Trophoblast cell (in vitro differentiated cells and primary cell): ENCODE results near the gene RHOJ.
"Not testable (repeated sequence)": the region's sequence is repeated elsewhere in the genome, so short reads cannot be mapped to it uniquely, and the experiment has no call there.

Source experiments
- DNase-seq, 2 donors: peaks; one replicate each; pipeline ENCODE4 v3.0.0-alpha.2; 2016
- H2AFZ ChIP-seq: 2 replicates; pipeline ENCODE4 v1.6.1; 2013; ENCODE audit warnings: low read length, moderate library complexity, mild to moderate bottlenecking; ENCODE audit not compliant: insufficient read depth, poor library complexity
- H2AK5ac ChIP-seq: 2 replicates; pipeline ENCODE4 v1.6.1; 2013; ENCODE audit warnings: mild to moderate bottlenecking, low read length
- H2BK120ac ChIP-seq: 2 replicates; pipeline ENCODE4 v1.6.1; 2013; ENCODE audit warnings: low read length, mild to moderate bottlenecking, moderate library complexity; ENCODE audit not compliant: insufficient read depth, poor library complexity
- H2BK12ac ChIP-seq: 2 replicates; pipeline ENCODE4 v1.6.1; 2013; ENCODE audit warnings: mild to moderate bottlenecking, low read length, moderate library complexity
- H2BK5ac ChIP-seq: 2 replicates; pipeline ENCODE4 v1.6.1; 2013; ENCODE audit warnings: low read length, low read depth, moderate library complexity, mild to moderate bottlenecking; ENCODE audit not compliant: poor library complexity
- H3K14ac ChIP-seq: 2 replicates; pipeline ENCODE4 v1.6.1; 2013; ENCODE audit warnings: mild to moderate bottlenecking, low read length
- H3K18ac ChIP-seq: 2 replicates; pipeline ENCODE4 v1.6.1; 2013; ENCODE audit warnings: mild to moderate bottlenecking, low read length
- H3K23ac ChIP-seq: 2 replicates; pipeline ENCODE4 v1.6.1; 2013; ENCODE audit warnings: low read length
- H3K27ac ChIP-seq: 2 replicates; pipeline ENCODE4 v1.5.1; 2013; ENCODE audit warnings: low read depth, mild to moderate bottlenecking, inconsistent platforms, low read length, moderate library complexity
- H3K27me3 ChIP-seq: 2 replicates; pipeline ENCODE4 v1.6.1; 2013; ENCODE audit warnings: inconsistent platforms, mild to moderate bottlenecking, low read length, moderate library complexity; ENCODE audit not compliant: insufficient read depth
- H3K36me3 ChIP-seq, 2 experiments: 1 replicate in 1 of 2; 2 replicates in 1 of 2; pipeline ENCODE4 v1.6.1; 2013; ENCODE audit warnings: low read length in 2 of 2, mild to moderate bottlenecking in 2 of 2, moderate library complexity in 1 of 2; ENCODE audit not compliant: insufficient read depth in 2 of 2, control insufficient read depth in 1 of 2
- H3K4ac ChIP-seq: 2 replicates; pipeline ENCODE4 v1.6.1; 2013; ENCODE audit warnings: low read depth, mild to moderate bottlenecking, low read length, moderate library complexity
- H3K4me1 ChIP-seq, 2 experiments: 1 replicate in 1 of 2; 2 replicates in 1 of 2; pipeline ENCODE4 v1.6.1; 2013; ENCODE audit warnings: low read length in 2 of 2, mild to moderate bottlenecking in 2 of 2, moderate library complexity in 1 of 2; ENCODE audit not compliant: insufficient read depth in 2 of 2, control insufficient read depth in 1 of 2
- H3K4me2 ChIP-seq: 2 replicates; pipeline ENCODE4 v1.6.1; 2013; ENCODE audit warnings: inconsistent platforms, mild to moderate bottlenecking, low read length, moderate library complexity
- H3K4me3 ChIP-seq: 2 replicates; pipeline ENCODE4 v1.5.1; 2013; ENCODE audit warnings: mild to moderate bottlenecking, low read depth, low read length, inconsistent platforms
- H3K79me1 ChIP-seq: one replicate; pipeline ENCODE4 v1.6.1; 2013; ENCODE audit warnings: low read length
- H3K79me2 ChIP-seq: 2 replicates; pipeline ENCODE4 v1.6.1; 2013; ENCODE audit warnings: low read length, mild to moderate bottlenecking; ENCODE audit not compliant: control insufficient read depth, insufficient read depth, poor library complexity
- H3K9ac ChIP-seq: 2 replicates; pipeline ENCODE4 v1.6.1; 2013; ENCODE audit warnings: mild to moderate bottlenecking, low read length
- H3K9me3 ChIP-seq: 2 replicates; pipeline ENCODE4 v1.6.1; 2013; ENCODE audit warnings: low read depth, mild to moderate bottlenecking, control low read depth, inconsistent platforms, low read length; ENCODE audit not compliant: insufficient read depth
- H4K12ac ChIP-seq: 2 replicates; pipeline ENCODE4 v1.6.1; 2013; ENCODE audit warnings: low read depth, mild to moderate bottlenecking, low read length, moderate library complexity
- H4K8ac ChIP-seq: 2 replicates; pipeline ENCODE4 v1.6.1; 2013; ENCODE audit warnings: low read depth, mild to moderate bottlenecking, low read length, moderate library complexity
- H4K91ac ChIP-seq: one replicate; pipeline ENCODE4 v1.6.1; 2013; ENCODE audit warnings: low read depth, mild to moderate bottlenecking, low read length, moderate library complexity
- WGBS: extraction: QIAGEN DNeasy Blood & Tissue Kit; methylation state at CpG from one replicate; pipeline ENCODE4 v1.1.7; 2013; ENCODE audit warnings: missing lambda C conversion rate; ENCODE audit not compliant: insufficient read length, insufficient coverage; ENCODE audit errors: extremely low coverage; 5-methylcytosine and 5-hydroxymethylcytosine counted together

The RHOJ gene

GRCh38 chr14:63299351-63300110 lies 95.3 kb downstream of the RHOJ start:
- H4K8ac ChIP-seq, result no peak overlapping the region
- DNase-seq, result no peak
- H3K9me3 ChIP-seq, result no peaks in the 10 kb centered on the region
- H3K4me3 ChIP-seq, result no peak overlapping the region
- H2AFZ ChIP-seq, result no peak overlapping the region
- no peaks in the 10 kb centered on the region for H3K27me3 ChIP-seq
- no peak overlapping the region for H2BK120ac ChIP-seq
- no peak overlapping the region for H2AK5ac ChIP-seq
- H2BK12ac ChIP-seq, result no peak overlapping the region
- no peak overlapping the region for H3K23ac ChIP-seq
- H4K12ac ChIP-seq, result no peak overlapping the region
- H3K4me1 ChIP-seq, result peaks cover 3 to 6% of the 10 kb centered on the region in 2 experiments
- H3K79me2 ChIP-seq, result no peaks in the 10 kb centered on the region
- H3K36me3 ChIP-seq, result no peaks in the 10 kb centered on the region
- H3K9ac ChIP-seq, result no peak overlapping the region
- no peak overlapping the region for H3K4ac ChIP-seq
- WGBS, result no CpG with 5 or more reads among the region's 6 CpGs
- H3K27ac ChIP-seq, result no peak overlapping the region
- no peak overlapping the region for H2BK5ac ChIP-seq
- H3K79me1 ChIP-seq, result peaks cover 2% of the 10 kb centered on the region
- H3K18ac ChIP-seq, result no peak overlapping the region
- no peak overlapping the region for H4K91ac ChIP-seq
- H3K4me2 ChIP-seq, result no peak overlapping the region
- H3K14ac ChIP-seq, result no peak overlapping the region

DNA sequence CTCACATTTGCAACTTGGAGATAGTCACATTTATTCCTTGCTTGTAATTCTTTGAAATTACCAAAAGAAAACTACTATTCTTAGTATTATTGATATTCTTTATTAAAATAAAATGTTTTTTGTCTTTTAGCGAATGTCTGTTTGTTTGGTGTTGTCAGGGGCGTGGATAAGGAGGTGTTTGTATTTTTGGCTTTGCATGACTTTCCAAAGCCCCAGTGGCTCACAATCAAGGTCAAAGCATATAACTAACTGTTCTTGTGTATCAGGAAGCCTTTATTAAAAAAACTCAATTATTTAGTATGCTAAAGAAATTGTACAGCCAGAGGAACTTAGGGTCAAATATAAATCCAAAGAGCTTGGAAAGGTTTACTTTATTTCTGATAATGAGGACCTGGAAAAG lies 96.6 kb downstream of the RHOJ start:
- no peak overlapping the region for H3K14ac ChIP-seq
- H3K27ac ChIP-seq, result no peak overlapping the region
- no peak overlapping the region for H3K4ac ChIP-seq
- no peak overlapping the region for H3K18ac ChIP-seq
- H2AK5ac ChIP-seq, result no peak overlapping the region
- no peak overlapping the region for H4K8ac ChIP-seq
- H2BK5ac ChIP-seq, result no peak overlapping the region
- no peak overlapping the region for H2BK12ac ChIP-seq
- no peaks in the 10 kb centered on the region for H3K36me3 ChIP-seq
- no peak overlapping the region for H2AFZ ChIP-seq
- no peak overlapping the region for H3K9ac ChIP-seq
- no peaks in the 10 kb centered on the region for H3K9me3 ChIP-seq
- no peak overlapping the region for H4K91ac ChIP-seq
- H2BK120ac ChIP-seq, result no peak overlapping the region
- H3K27me3 ChIP-seq, result no peaks in the 10 kb centered on the region
- no CpG with 5 or more reads among the region's 2 CpGs for WGBS
- peaks cover 2% of the 10 kb centered on the region for H3K79me1 ChIP-seq
- H3K79me2 ChIP-seq, result no peaks in the 10 kb centered on the region
- H3K4me3 ChIP-seq, result no peak overlapping the region
- H4K12ac ChIP-seq, result no peak overlapping the region
- no peak for DNase-seq
- no peak overlapping the region for H3K23ac ChIP-seq
- peaks cover 3 to 6% of the 10 kb centered on the region in 2 experiments for H3K4me1 ChIP-seq
- no peak overlapping the region for H3K4me2 ChIP-seq

- Histone ChIP-seq H3K18ac (no peak overlapping the region), H3K36me3 (no peaks in the 10 kb centered on the region), H3K4me3 (no peak overlapping the region), H3K4me2 (no peak overlapping the region), H3K27me3 (no peaks in the 10 kb centered on the region), H3K14ac (peak overlapping the region; percentile 37), H3K27ac (no peak overlapping the region), H4K12ac (peak overlapping the region; percentile 30), H3K23ac (no peak overlapping the region), H4K8ac (no peak overlapping the region), H3K9ac (no peak overlapping the region), H4K91ac (peak overlapping the region; percentile 24), H2AFZ (peak overlapping the region; percentile 60), H2AK5ac (no peak overlapping the region), H3K9me3 (no peaks in the 10 kb centered on the region), H2BK120ac (no peak overlapping the region), H3K4me1 (peaks cover 3 to 6% of the 10 kb centered on the region in 2 experiments), H3K4ac (no peak overlapping the region), H2BK5ac (peak overlapping the region; percentile 31), H3K79me2 (no peaks in the 10 kb centered on the region), H2BK12ac (peak overlapping the region; percentile 13), H3K79me1 (peaks cover 2% of the 10 kb centered on the region)
- WGBS, result no CpG with 5 or more reads among the region's 10 CpGs
- no peak for DNase-seq
These were observed 97.8 kb downstream of the RHOJ start for GRCh38 chr14:63301891-63302534.

- whole genome bisulfite sequencing, result no CpG with 5 or more reads among the region's 5 CpGs
- H4K12ac ChIP-seq, result not testable (repeated sequence)
These were observed 100.2 kb downstream of the RHOJ start for GRCh38 chr14:63304429-63304828.

More at GRCh38 chr14:63304429-63304828, 100.2 kb downstream of the RHOJ start:
- H3K14ac ChIP-seq, H3K23ac ChIP-seq, H2BK5ac ChIP-seq, H3K79me1 ChIP-seq, H4K8ac ChIP-seq, H3K9me3 ChIP-seq, H3K79me2 ChIP-seq, H3K18ac ChIP-seq, H3K9ac ChIP-seq, H2BK120ac ChIP-seq, H3K4me3 ChIP-seq, H3K4me2 ChIP-seq, H3K4me1 ChIP-seq, DNase-seq, H2BK12ac ChIP-seq, H4K91ac ChIP-seq, H2AFZ ChIP-seq, H3K27ac ChIP-seq, H2AK5ac ChIP-seq, H3K36me3 ChIP-seq, H3K4ac ChIP-seq, H3K27me3 ChIP-seq: not testable (repeated sequence)
